Activated CD8-positive, alpha-beta memory T cell treated with anti-CD3 and anti-CD28 coated beads for 1 hour (primary cell): ENCODE data around the gene RALGAPB.
"Not testable (repeated sequence)": the region's sequence is repeated elsewhere in the genome, so short reads cannot be mapped to it uniquely, and the experiment has no call there.

Experiments used
- DNase-seq, 2 donors: peaks; one replicate each; pipeline ENCODE4 v3.0.0-alpha.2; 2020; ENCODE audit warnings: low read depth in 1 of 2; ENCODE audit errors: extremely low read depth in 1 of 2

RALGAPB gene

DNA sequence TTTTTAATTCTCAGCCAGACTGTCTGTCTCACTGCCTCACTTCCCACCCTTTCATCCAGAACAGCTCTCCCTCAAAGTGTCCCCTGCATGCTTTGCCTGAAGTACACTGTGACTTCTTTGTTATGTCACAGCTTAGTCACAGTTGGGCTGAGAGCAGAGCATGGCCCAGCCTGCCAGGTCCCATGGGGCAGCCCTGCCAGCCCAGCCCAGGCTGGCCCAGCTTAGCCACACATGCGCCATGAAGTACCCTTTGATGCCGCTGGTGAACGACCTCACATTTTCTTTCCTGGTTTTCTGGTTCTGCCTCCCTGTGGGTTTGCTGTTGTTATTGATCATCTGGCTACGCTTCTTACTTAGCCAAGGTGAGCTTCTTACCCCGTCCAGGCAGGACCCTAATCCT lies 108.4 kb downstream of the RALGAPB start, which contains the start of gene ADIG:
Gene ADIG (plus strand): TSS at position 185 of the 400 bp plus-strand sequence. CDS start 54 bp downstream, at position 239.
- no peak for DNase-seq

DNA sequence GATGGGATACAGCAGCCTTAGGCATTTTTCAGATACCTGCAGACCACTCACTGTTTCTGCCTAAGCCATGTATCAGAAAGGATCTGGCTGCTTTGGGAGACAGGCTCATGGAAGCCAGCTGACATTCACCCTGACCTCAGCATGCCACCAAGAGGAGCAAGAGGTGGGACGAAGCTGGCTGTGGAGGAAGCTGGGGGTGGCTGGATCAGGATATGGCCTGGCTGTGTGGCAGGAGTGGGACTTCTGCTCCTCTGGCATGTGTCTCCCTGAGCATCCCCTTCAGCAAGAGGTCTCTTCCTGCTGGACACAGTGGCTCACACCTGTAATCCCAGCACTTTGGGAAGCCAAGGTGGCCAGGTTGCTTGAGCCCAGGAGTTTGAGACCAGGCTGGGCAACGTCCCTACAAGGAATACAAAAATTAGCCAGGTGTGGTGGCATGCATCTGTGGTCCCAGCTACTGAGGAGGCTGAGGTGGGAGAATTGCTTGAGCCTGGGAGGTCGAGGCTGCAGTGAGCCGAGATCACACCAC lies 109.3 kb downstream of the RALGAPB start:
- no peak for DNase-seq

DNA sequence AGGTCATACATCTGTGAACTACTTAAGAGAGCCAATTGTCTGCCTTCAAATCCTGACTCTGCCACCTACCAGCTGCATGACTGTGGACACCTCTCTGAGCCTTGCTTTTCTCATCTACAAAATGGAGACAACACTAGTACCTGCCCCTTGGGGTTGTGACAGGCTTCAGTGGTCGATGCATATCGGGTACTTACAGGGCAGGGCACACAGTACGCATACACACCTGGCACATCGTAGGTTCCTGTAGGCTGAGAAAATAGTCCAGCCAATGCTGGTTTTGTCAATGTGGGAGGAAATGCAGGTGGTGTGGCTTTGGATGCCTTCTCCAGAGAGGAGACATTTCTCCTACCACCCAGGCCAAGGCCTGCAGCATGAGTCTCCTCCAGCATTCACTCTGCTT lies 110.7 kb downstream of the RALGAPB start:
- DNase-seq, result no peak

DNA sequence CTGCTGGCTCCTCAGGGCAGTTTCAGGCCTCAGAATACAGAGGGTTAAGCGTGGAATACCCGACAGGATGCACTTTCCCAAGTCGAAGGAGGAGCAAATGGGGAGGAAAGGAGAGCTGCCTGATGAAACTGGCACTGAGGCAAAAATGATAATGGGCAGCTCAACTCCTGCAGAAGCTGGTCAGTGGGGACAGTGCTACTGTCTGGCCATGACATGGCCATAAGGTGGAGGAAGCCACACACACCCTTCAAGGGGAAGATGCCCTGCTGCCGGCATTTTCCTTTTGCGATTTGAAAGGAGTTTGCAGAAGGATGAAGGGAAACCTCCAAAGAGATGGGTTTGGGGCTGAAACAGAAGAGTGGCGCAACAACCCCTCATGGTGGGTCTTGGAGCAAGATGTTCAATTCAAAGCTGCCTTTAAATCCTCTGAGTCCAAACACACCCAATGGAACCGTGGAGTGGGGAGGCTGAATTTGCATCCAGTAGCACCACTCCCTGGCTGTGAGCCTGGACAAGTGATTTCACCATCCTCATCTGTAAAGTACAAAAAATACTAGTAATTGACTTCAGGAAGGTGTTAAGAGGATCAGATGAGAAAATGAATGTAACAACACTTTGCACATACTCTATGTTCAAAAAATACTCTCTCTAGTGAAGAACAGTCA lies 111.6 kb downstream of the RALGAPB start:
- no peak for DNase-seq

DNA sequence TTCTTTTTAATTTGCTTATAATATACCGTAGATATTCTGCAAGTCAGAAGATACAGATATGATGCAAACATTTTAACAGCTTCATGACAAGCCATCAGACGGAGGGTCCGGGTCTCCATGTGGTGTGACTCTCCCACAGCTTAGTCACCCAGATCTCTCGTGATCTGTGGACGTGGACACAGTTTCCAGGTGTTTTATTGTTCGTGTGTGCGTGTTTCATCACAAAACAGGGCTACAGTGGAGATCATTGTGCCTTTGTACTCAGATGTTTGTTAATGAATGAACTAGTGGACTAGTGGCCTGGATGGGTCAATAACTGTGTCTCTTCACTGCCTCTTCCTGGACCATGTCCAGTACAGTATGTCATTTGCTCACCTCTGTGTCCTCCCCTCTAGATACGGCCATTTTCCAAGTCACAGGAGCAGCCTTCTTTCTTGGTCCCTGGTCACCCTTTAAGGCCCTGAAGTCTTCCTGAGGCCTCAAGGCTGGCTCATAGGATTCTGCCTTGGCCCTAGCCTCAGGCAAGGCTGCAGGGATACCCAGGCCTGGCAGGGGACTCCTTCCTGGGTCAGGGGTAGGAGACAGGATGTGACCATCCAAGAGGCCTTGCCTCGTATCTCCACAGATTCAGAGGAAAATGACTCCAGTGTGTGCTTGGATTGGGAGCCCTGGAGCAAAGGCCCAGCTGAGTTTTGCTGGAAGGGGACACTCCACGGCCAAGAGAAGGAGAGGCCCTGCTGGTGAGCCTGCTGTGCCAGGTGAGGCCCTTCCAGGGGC lies 112.9 kb downstream of the RALGAPB start:
- no peak for DNase-seq

DNA sequence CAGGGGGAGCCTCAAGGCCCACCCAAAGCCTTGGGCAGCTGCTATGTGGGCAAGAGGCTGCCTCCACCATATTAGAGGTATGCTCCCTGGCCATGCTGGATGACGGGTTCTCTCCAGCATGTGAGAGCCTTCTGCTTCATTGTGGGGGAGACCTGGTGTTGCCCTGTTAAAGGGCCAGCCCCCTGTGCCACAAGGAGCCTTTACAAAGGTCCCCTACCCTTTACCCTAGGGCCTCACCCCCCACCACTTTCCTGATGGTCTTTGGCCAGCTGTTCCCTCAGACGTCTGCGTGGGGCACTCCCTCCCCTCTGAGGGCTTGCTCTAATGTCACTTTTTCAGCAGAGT lies 113.5 kb downstream of the RALGAPB start:
- no peak for DNase-seq

DNA sequence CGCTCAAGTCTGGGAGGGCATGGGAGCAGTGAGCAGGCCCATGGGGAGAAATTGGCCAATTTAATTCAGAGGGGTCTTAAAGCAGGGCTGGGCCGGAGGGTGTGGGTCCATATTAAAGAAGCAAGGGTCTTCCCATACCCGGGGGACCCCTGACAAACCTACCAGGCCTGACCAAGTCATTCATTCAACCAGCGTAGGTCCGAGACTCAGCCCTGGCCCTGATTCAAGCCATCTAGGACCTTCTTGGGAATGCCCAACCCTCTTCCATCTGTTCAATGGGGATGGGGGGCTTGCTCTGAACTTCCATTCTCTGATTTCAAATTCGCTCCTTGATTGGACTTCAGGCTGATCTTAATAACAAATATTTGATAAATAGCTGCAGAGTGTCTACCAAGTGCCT lies 115.7 kb downstream of the RALGAPB start:
- no peak for DNase-seq

DNA sequence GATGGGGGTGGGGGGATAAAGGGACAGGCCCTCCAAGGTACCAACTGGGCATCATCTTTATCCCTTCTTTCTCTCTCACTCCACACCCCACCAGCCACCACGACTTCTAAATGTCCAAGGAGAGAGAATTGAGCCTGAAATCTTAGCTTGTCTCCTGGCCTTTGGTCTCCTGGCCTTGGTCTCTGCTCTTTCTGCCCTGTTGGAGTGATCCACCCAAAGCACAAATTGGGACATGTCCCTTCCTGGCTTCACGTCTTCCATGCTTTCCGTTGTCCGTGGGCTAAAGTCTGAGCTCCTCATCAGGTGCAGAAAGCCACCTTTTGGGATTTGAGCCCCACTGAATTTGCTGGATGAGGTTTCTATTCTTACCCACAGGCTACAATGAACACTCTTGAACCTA lies 116.7 kb downstream of the RALGAPB start:
- DNase-seq, result no peak

DNA sequence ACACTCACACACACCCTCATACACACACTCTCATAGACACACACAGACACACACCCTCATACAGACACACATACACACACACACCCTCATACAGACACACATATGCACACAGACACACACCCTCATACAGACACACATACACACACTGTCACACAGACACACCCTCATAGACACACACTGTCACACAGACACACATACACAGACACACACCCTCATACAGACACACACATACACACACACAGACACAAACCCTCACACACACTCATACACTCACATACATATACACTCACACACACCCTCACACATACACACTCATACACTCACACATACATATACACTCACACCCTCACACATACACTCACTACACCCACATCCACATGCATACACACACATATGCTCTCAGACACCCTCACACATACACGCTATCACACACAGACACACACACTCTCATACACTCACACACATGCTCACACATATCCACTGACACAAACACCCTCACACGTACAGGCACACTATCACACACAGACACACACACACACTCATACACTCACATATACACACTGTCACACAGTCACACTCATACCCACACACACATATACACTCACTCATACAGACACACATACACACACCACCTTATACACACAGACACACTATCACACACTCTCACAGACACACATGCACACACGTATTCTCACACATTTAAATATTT lies 117.5 kb downstream of the RALGAPB start:
- no peak for DNase-seq

DNA sequence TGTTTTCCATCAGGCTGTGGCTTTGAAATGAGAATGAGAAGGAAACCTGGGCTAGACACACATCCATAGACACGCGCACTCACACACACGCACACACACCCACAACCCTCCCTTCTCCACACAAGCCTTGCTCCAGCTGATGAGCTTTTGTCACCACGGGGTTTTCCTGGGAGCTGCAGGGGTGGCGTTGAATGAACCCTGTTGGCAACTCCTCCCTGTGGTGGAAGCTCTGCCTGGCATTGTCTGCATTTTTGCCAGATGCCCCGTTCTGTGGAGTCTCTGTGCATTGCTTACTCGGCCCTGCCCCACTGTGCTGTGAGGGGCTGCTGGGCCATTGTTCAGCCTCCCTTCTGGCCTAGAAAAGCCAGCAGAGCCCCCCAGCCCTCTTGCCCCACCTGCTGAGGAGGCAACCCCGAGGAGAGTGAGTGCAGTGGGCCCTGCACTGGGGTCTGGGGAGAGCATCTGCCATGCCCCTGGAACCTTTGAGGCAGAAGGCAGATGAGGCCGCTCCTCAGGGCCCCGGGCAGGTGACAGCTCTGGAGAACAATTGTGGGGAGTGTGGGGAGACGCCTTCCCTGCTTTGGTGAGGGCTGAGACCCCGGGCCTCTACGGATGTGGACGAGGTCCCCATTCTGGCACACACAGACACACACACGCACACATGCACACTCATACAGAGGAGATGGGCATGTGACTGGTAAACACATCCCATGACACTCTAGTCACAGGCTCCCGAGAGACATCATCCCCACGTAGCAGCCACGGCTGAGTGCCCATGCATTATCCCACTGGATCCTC lies 118.2 kb downstream of the RALGAPB start:
- no peak for DNase-seq

DNA sequence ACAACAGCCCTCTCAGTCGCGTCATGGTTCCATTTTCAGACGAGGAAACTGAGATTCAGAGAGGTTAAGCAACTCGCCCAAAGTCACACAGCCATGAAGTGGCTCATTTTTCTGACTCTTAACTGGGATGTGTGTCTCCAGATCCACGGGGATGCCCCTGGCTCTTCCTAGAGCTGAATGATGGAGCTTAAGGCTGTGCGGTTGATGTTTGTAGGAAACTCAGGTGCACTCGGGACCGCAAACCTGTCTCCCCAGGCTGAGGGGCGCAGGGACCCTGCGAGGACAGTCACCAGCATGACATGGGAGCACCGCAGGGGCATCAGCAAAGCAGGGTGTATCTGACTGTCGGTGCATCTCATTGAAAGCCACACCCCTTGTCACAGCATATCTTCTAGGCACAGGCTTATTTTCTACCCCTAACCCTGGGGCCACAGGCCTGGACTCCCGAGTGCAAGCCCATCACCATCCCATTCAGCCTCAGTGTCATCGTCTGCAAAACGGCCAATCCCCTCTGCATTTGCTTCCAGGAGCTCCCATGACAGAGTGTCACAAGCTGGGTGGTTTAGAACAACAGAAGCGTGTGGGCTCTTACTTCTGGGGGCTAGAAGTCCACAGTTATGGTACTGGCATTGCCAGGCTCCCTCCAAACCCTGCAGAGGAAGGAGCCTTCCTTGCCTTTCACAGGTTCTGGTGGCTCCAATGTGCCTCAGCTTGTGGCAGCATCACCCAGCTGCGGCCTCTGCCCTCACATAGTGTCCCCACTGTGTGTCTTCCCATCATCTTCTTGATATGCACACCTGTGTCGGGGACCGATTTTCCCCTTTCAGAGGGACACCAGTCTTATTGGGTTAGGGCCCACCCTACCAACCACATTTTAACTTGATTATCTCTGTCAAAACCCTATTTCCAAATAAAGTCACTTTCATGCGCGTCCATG lies 119.1 kb downstream of the RALGAPB start:
- no peak for DNase-seq

DNA sequence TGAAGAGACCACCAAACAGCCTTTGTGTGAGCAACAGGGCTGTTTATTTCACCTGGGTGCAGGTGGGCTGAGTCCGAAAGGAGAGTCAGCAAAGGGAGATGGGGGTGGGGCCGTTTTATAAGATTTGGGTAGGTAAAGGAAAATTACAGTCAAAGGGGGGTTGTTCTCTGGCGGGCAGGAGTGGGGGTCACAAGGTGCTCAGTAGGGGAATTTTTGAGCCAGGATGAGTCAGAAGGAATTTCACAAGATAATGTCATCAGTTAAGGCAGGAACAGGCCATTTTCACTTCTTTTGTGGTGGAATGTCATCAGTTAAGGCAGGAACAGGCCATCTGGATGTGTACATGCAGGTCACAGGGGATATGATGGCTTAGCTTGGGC lies 119.8 kb downstream of the RALGAPB start:
- DNase-seq, result not testable (repeated sequence)

DNA sequence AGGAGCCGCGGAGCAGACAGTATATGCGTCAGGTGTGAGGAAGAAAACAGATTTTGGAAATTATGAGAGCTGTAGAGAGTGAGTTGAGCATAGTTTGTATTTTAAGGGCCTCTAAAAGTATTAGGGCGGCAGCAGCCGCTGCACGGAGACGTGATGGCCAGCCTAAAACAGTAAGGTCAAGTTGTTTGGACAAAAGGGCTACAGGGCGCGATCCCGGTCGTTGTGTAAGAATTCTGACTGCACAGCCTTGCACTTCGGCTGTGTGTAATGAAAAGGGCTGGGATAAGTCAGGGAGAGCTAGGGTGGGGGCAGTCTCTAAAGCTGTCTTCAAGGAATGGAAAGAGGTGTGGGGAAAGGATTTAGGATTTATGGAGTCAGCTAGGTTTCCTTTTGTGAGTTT lies 121.6 kb downstream of the RALGAPB start:
- DNase-seq, result not testable (repeated sequence)

DNA sequence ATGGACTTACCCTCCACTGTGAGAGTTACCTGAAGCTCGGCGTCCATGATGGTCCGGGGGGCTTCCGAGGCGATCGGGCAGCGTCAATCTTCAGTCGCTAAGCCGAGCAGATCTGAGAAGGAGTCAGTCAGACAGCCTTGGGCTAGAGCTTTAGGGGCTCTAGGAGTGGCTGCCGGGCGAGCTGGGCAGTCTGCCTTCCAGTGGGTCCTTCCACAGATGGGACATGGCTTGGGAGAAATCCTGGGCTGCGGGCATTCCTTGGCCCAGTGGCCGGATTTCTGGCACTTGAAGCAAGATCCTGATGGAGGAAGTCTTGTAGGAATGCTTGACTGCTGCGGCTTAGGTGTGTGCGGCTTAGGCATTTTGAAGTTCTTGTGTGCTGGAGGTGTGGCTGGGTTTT lies 123.2 kb downstream of the RALGAPB start:
- not testable (repeated sequence) for DNase-seq

DNA sequence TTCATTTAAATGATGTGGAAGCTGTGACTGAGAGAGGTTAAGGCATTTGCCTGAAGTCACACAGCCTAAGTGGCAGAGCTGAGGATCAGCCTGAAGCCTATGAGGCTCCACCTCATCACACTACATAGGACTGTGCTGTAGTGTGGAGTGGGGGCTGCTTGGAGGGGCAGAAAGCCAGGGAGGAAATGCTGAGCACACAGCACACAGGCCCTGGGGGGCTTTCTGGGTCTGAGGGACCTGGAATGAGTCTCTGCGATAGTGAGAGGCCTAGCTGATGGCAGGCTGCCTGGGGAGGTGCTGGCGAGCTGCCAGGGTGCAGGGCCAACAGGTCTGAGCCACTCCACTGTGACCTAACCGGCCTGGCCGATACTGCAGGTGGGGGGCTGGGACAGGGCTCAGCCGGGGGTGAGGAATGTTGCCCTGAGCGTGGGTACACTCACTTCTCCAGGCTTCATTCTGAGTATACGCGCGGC lies 126.8 kb downstream of the RALGAPB start:
- no peak for DNase-seq

DNA sequence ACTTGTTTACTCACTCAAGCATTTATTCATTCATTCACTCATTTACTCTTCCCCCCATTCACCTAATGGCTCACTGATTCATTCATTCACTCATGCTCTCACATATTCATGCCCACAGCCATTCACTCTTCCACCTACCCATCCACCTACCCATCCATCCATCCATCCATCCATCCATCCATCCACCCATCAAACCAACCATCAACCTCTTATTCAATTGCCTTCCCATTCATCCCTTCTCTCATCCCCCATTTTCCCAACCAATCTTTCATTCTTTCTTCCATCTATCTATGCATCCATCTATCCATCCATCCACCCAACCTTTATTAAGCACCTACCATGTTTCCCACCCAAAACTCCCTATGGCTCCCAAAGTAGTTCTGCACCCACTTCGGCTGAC lies 127.4 kb downstream of the RALGAPB start:
- no peak for DNase-seq

DNA sequence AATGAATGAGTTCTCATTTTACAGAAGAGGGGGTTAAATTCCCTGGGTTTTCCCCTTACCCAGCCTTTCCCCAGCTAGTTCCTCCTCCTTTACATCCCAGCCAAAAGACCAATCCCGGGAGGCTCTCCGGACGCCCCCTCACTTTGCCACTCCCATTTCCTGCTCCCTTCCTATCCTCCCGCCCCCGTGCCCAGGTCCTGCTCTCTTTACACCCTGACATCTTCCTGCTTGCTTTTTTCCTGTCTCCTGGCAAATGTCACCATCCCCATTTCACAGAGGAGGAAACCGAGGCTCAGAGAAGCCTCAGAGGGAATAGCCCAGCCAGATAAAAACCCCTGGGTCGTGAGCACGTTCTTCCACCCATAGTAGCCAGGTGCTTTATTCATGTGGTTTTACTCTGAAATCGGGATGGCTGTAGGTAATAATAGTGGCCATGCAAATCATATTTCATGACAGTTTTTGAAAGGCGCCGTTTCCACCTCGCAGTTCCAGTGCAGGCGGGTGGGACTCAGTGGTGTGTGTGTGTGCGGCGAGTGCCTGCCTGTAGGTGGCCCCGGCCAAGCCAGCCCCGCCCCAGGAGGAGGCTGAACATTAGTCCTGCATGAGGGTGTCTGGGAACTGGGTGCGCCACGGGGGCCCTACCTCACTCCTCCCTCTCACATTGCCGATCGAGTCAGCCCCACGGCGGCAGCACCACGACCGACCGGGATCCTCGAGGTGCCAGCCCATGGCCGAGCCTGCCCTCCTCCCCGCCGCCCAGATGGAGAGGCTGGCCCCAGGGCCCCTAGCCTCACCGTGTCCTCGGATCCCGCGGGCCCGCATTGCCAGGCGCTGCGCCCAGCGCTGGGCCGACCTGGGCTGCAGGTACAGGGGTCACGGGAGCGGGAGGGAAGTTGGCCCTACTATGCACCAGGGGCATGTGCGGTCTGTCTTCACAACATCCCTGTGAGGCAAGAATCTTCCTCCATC lies 128.9 kb downstream of the RALGAPB start, which contains the start of gene ARHGAP40:
Gene ARHGAP40 (plus strand): TSS at position 594 of the 969 bp plus-strand sequence.
- no peak for DNase-seq

DNA sequence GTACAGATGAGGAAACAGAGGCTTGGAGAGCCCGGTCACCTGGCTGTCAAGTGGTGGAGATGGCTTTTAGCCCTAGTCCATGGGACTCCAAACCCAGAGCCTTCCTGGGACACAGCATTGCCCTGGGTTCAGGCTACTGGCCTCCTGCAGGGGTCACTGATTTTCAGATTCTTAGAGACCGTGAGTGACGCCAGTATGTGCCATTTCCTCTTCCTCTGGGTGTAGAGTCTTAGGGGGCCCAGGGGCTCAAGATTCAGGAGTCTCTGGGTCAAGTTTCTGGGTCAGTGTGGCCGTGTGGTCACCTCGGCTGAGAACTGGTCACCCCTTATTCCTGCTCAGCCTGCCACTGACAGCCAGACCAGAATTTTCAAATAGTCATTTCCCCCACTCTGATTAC lies 129.5 kb downstream of the RALGAPB start:
- no peak for DNase-seq
